H1 (cell line): ENCODE data around the gene EPB41L2.

Experiments used
- MAFK ChIP-seq: IDR thresholded peaks from 2 replicates; pipeline ENCODE4 v1.6.1; 2012; ENCODE audit warnings: low read depth, mild to moderate bottlenecking, improper control_type of control experiment, low read length
- TF ChIP-seq, protein P1 (sequence below), 3 experiments: IDR thresholded peaks; 1 replicate in 2 of 3; 2 replicates in 1 of 3; pipeline versions ENCODE4 v1.5.1 to v1.6.1; 2011; ENCODE audit warnings: low read length in 3 of 3, mild to moderate bottlenecking in 3 of 3, inconsistent platforms in 2 of 3, low read depth in 1 of 3, moderate library complexity in 1 of 3; ENCODE audit not compliant: insufficient read depth in 1 of 3; ENCODE audit errors: control extremely low read depth in 1 of 3

DNA sequence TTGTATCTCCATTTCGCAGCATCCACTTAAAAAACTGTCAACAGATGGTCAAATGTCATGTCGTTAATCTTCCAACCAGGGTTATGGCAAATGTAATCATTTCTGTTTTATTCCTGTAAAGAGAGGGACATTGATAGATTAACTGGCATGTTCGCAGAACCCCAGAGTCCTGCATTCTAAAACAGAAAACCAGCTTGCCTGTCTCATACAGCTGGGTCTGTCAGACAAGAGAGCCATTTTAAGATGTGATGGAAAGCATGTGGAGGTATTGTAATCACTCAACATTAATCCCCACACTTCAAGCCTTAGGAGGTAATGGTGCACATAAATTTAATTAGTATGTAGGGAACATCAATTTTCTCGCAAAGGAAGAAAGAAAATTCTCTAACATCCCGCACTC, 231.4 kb downstream of the EPB41L2 start:
- TF ChIP-seq MAFK, result no peak
- TF ChIP-seq, protein P1, sequence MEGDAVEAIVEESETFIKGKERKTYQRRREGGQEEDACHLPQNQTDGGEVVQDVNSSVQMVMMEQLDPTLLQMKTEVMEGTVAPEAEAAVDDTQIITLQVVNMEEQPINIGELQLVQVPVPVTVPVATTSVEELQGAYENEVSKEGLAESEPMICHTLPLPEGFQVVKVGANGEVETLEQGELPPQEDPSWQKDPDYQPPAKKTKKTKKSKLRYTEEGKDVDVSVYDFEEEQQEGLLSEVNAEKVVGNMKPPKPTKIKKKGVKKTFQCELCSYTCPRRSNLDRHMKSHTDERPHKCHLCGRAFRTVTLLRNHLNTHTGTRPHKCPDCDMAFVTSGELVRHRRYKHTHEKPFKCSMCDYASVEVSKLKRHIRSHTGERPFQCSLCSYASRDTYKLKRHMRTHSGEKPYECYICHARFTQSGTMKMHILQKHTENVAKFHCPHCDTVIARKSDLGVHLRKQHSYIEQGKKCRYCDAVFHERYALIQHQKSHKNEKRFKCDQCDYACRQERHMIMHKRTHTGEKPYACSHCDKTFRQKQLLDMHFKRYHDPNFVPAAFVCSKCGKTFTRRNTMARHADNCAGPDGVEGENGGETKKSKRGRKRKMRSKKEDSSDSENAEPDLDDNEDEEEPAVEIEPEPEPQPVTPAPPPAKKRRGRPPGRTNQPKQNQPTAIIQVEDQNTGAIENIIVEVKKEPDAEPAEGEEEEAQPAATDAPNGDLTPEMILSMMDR (IDR thresholded peaks at IDR 0.05; ENCODE audit: control extremely low read depth in 1 of 3, insufficient read depth in 1 of 3, low read depth in 1 of 3, low read length in 3 of 3), result no peak
